GM19467 (cell line): ENCODE results near the gene CAPN5.

ENCODE experiments used
- ATAC-seq: cut with Tn5 transposase; IDR thresholded peaks from one replicate; pipeline ENCODE4 v1.9.1; 2021; ENCODE audit warnings: mild to moderate bottlenecking, moderate library complexity; ENCODE audit not compliant: unreplicated experiment

CAPN5 gene

GRCh38 chr11:77159937-77160495, 93.2 kb downstream of the CAPN5 start:
- ATAC-seq, result no peak

- ATAC-seq, result no peak
These were observed 96.5 kb downstream of the CAPN5 start for GRCh38 chr11:77163271-77163670.

- ATAC-seq, result no peak
These were observed 98.3 kb downstream of the CAPN5 start for GRCh38 chr11:77165066-77165465.

- no peak for ATAC-seq
These were observed 99.2 kb downstream of the CAPN5 start for GRCh38 chr11:77166021-77166420.

- ATAC-seq, result no peak
These were observed 100.4 kb downstream of the CAPN5 start for GRCh38 chr11:77167111-77167626.

GRCh38 chr11:77167791-77168190, 101.0 kb downstream of the CAPN5 start:
- no peak for ATAC-seq

GRCh38 chr11:77170107-77170506, 103.3 kb downstream of the CAPN5 start:
- ATAC-seq, result no peak

- ATAC-seq, result no peak
These were observed 104.5 kb downstream of the CAPN5 start for GRCh38 chr11:77171254-77171653.

GRCh38 chr11:77171885-77172665, 105.3 kb downstream of the CAPN5 start:
- no peak for ATAC-seq

GRCh38 chr11:77172666-77172982, 105.9 kb downstream of the CAPN5 start:
- ATAC-seq, result no peak

- ATAC-seq, result no peak
These were observed 106.7 kb downstream of the CAPN5 start for GRCh38 chr11:77173494-77173893.

- no peak for ATAC-seq
These were observed 107.8 kb downstream of the CAPN5 start for GRCh38 chr11:77174559-77174958.

GRCh38 chr11:77175021-77175842, 108.5 kb downstream of the CAPN5 start:
- no peak for ATAC-seq
